HG02623 (cell line): ENCODE measurements around the gene UBE2L3.
"Not testable (repeated sequence)": the region's sequence is repeated elsewhere in the genome, so short reads cannot be mapped to it uniquely, and the experiment has no call there.

ENCODE experiments used
- ATAC-seq: cut with Tn5 transposase; IDR thresholded peaks from one replicate; pipeline ENCODE4 v1.9.1; 2021; ENCODE audit warnings: moderate library complexity; ENCODE audit not compliant: unreplicated experiment

UBE2L3 gene

GRCh38 chr22:21570398-21570797 lies 2.9 kb downstream of the UBE2L3 start:
- no peak for ATAC-seq

GRCh38 chr22:21571679-21572078 lies 4.2 kb downstream of the UBE2L3 start:
- ATAC-seq = no peak

GRCh38 chr22:21573293-21573734 lies 5.8 kb downstream of the UBE2L3 start:
- no peak for ATAC-seq

- no peak for ATAC-seq
These were observed 6.4 kb downstream of the UBE2L3 start for GRCh38 chr22:21573750-21574494.

DNA sequence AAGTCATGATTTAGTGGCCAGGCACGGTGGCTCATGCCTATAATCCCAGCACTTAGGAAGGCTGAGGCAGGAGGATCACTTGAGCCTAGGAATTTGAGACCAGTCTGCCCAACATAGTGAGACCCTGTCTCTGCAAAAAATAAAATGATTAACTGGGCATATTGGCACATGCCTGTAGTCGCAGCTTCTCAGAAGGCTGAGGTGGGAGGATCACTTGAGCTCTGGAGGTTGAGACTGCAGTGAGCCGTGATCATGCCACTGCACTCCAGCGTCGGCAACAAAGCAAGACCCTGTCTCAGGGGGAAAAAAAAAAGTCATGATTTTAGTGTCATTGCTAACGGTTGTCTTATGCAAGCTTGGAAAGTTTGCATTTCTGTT lies 11.9 kb downstream of the UBE2L3 start:
- ATAC-seq = no peak

- ATAC-seq = not testable (repeated sequence)
These were observed 13.1 kb downstream of the UBE2L3 start for GRCh38 chr22:21580623-21581007.

DNA sequence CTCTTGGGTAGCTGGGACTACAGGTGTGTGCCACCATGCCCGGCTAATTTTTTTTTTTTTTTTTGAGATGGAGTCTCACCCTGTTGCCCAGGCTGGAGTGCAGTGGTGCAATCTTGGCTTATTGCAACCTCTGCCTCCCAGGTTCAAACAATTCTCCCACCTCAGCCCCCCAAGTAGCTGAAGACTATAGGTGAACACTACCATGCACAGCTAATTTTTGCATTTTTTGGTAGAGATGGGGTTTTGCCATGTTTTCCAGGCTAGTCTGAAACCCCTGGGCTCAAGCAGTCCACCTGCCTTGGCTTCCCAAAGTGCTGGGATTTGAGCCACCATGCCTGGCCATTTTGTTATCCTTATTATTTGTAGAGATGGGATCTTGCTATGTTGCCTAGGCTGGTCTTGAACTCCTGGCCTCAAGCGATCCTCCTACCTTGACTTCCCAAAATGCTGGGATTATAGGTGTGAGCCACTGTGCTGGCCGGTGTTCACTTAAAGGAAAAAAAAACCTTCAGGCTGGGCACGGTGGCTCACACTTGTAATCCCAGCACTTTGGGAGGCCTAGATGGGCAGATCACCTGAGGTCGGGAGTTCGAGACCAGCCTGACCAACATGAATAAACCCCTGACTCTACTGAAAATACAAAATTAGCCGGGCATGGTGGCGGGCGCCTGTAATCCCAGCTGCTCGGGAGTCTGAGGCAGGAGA lies 13.6 kb downstream of the UBE2L3 start:
- not testable (repeated sequence) for ATAC-seq

DNA sequence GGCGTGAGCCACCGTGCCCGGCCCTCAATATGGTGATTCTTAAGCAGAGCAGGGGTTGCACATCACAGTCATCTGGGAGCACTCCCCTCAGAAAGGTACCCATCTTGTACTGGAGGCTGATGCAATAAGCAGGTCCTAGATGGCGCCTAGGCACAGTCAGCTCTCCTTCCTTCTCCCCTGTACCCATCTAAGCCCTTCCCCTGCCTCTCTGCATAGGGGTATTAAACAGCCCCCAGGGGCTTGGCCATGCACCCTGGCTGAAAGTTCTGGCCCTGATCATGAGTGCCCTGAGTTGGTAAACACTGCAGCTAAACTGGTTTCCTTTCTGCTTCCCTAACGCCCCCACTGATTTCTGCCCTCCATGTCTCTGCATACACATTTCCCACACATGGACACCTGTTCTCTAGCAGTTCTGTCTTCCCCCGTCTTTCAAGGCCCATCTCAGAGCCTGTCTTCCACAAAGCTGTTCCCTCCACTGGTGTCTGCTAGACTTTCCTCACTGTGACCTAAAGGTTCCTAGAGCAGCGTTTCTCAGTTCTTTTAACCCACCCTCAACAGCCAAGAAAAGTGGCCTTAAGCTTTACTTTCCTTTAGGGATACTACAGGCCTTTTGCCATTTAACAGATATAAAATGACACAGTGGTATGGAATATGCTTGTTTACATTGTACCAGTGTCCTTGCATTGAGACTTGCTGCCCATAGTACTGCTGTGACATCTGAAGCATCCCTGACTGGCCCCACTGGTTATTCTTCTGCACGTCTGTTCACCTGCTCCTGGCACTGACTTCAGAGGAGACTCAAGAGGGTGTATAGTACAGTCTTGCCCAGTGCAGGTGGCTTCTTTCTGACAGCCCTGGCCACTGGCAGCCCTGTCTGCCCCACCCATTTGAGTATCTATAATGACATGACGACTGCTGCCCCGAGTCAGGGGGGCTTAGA lies 15.6 kb downstream of the UBE2L3 start:
- no peak for ATAC-seq

- ATAC-seq = no peak
These were observed 17.9 kb downstream of the UBE2L3 start for GRCh38 chr22:21585389-21585788.

DNA sequence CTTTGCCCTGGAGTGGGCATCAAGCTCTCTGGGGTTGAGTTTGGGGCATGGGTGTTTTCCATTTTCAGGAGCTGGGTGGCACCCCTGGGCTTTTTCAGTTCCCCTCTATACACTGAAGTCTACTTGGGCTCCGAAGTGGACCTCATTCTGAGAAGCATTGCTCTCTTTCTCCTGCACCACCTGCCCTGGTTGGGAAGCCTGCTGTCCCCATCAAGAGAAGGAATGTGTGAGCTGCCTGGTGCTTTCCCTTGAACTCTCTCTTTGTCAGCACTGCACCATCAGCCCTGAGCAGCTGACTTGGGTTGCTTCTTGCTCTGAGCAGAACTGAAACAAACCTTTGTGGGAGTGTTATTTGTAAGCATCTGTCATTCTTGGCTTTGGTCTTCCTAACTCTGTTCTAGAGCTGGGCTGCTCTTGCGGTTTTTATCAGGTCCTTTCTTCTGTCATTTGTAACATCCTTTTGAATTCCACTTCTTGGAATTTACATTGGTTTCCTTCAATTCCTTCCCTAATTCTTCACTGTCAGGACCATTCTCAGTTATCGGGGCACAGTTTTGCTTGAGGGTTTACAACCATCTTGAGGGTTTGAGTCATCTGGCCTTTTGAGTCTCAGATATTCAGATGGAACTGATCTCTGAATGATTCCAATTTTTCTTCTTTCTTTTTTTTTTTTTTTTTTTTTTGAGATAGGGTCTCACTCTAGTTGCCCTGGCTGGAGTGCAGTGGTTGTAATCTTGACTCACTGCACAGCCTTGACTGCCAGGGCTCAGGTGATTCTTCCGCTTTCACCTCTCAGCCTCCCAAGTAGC lies 20.5 kb downstream of the UBE2L3 start:
- ATAC-seq = peak; percentile 80

- ATAC-seq = no peak
These were observed 21.9 kb downstream of the UBE2L3 start for GRCh38 chr22:21589396-21589795.

GRCh38 chr22:21590809-21591641 lies 23.5 kb downstream of the UBE2L3 start:
- ATAC-seq = no peak

DNA sequence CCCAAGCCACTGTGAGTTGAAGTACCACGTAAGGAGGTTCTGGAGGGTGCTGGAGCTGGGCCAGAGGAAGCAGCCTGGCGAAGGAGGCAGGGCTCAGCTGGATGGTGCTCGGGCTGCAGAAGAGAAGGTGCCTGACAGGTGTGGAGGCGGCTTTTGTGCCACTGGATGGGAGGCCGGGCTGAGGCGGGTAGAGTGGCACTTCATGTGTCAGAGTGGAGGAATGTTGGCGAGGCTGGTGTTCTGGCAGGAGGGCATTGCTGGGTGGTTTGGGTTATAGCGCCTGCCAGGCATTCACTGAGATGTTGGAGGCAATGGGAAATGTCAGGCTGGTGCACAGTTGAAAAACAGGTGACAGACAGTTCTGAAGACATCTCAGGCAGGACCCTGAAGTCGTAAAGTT lies 24.2 kb downstream of the UBE2L3 start:
- no peak for ATAC-seq

DNA sequence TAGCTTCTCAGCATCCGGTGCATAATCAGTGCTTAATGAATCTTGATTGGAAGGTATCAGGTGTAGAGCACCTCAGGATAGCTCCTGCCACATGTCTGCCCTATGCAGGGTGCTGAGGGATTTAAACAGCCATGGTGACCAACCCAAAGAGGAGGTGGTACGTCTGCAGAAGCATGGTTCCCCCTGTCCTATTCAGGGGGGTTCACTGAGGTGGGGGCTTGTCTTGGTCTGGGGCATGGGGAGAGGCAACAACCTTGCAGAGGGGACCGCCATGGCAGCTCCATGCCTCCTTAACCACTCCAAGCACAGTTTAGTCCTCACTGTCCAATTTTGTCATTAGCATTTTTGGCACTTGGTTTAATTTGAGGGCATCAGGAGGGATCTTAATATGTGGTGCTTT lies 24.9 kb downstream of the UBE2L3 start:
- no peak for ATAC-seq

GRCh38 chr22:21593406-21594232 lies 26.1 kb downstream of the UBE2L3 start:
- no peak for ATAC-seq

DNA sequence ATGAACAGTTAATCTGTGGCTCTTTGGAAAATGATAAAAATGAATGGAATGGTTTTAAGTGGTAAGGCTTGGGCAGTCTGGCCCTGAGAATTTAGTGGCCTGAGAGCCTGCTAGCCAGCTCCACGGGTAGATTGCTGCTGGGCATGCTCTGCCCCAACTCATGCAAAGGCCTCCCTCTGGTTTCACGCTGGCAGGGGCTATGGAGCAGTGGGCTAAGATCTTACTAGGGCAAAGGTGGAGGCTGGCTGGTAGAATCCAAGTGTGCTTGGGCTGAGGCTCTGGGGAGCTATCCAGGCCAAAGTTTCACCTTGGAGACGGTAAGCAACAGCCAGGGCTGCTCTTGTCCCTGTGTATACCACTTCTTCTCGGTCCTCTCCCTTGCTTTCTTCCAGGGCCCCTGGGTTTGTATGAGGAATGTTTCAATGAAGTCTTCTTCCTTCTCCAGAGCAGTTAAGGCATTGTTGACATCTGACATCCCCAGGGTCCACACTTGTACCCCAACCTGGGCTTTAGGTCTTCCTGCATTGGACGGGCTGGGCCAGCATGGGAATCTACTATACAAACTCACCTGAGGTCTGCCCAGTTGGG lies 27.4 kb downstream of the UBE2L3 start:
- ATAC-seq = no peak

- ATAC-seq = not testable (repeated sequence)
These were observed 29.0 kb downstream of the UBE2L3 start for GRCh38 chr22:21596356-21597135.

DNA sequence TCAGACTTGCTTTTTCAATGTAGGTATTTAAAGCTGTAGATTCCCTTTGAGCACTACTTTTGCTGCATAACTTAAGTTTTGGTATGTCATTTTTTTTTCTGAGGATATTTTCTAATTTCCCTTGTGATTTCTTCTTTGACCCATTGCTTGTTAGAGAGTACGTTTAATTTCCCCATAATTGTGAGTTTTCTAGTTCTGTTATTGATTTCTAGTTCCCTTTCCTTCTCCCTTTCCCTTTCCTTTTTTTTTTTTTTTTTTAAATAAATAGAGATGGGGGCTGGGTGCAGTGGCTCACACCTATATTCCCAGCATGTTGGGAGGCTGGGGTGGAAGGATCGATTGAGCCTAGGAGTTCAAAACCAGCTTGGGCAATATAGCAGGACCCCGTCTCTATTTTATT lies 30.8 kb downstream of the UBE2L3 start:
- ATAC-seq = no peak
